HG03196 (cell line): Measurements from ENCODE around the gene FOXK1.
A peak's percentile ranks its signal among the peaks of the same experiment; 100 is the strongest.

Source experiments
- ATAC-seq: cut with Tn5 transposase; IDR thresholded peaks from one replicate; pipeline ENCODE4 v1.9.1; 2021; ENCODE audit not compliant: unreplicated experiment

FOXK1 gene

DNA sequence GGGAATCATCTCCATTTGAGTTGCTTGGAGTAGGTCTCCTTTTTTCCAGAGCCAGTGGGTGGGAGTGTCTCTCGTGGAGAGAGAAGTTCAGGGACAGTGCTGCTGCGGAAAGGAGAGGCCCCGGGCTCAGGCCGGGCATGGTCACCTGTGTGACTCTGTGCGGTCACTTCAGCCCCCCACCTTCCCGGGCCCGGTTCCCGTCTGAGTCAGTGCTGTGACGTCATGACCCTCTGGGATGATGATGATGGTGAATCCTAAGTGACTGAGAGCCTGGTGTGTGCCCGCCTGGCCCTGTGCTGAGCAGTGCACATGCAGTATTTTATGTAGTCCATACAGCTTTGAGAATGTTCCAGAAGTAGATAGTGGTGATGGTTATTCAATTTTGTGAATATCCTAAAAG, 60.8 kb downstream of the FOXK1 start:
- no peak for ATAC-seq

DNA sequence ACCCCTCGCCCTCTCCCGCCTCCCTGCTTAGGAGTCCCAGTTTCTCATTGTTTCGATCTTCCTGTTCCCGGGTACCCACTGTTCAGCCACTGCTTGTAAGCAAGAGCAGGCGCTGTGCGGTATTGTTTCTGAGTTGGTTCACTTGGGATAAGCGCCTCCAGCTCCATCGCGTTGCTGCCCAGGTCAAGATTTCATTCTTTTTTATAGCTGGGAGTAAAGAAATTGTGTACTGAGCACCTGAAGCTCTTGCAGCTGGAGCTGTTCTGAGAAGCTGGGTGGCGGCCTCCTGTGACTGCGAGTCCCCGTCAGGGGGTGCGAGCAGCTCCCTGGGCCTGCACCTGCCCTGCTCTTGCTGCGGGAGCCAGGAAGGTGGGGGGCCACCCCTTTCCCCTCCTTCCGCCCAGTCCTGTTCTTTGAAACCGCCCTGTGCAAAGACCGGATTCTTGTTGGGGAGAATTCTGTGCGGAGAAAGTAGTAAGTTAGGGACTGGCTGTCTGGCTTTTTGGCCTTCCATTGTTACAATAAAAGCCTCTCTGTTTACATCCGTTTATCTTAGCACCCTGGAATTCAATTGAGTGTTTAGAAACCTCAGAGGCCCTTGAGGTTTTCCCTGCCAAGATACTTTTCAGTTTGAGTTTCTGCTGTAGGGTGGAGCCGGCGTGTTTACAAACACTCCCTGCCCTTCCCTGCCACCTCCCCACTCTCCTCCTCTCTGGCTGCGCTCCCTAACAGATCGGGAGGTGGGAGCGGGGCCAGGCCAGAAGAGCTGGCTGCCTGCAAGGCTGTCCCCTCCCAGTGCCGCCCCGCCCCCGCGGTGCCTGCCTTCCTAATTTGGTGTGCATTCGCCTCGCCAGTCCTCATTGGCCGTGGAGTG, 62.5 kb downstream of the FOXK1 start:
- peak; percentile 73 for ATAC-seq

DNA sequence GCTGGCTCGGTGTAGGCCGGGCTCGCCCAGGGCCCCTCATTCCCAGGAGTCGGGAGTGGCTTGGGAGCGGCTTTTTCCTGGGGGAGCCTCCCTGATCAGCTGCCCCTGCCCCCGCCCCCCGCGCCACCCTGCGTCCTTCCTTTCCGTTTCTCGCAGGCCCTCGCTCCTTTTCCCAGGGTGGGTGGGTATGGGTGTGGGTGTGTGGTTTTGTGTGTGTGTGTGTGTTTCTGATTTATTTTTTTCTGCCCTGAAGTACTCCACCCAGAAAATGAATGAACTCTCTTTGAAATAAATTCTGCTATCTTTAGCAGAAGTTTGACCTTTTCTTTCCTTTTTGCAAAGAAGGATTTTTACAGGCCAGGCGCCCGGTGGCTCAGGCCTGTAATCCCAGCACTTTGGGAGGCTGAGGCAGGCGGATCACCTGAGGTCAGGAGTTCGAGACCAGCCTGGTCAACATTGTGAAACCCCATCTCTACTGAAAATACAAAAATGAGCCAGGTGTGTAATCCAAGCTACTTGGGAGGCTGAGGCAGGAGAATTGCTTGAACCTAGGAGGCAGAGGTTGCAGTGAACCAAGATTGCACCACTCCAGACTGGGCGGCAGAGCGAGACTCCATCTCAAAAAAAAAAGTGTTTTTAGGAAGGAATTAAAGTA, 63.3 kb downstream of the FOXK1 start:
- ATAC-seq, result no peak

DNA sequence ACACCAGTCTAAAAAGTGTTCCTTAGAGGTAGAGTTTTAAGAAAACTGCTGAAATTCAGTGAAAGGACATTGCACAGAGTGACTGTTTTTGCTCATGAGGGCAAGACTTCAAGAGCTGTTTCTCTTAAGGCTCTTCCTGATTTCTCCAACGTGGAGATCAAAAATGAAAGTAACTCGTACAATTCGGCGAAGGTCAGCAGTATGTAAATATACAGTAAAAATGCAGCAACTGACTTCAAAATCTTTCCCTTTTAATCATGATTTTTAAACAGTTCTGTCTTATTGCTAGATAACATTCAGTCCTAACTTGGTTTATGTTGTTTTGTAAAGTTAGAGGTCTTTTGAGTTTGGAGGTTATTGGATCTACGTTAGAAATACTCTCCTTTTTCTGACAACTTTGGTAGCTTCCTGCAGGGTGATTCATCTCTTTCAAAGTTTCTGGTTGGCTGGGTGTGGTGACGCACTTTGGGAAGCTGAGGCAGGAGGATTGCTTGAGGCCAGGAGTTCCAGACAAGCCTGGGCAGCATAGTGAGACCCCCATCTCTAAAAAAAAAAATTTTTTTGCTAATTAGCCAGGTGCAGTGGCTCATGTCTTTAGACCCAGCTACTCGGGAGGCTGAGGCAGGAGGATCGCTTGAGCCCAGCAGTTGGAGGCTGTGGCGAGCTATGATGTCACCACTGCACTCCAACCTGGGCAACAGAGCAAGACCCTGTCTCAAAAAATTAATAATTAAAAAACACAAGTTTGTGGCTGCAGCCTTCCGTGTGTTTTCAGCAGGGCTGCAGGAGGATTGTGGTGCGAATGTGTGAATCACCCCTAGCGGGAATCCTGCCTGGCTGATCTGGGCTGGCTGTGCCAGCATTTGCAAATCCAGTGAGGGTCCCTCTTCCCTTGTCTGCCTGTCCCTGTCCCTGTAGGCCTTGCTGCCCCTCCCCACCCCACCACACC, 64.2 kb downstream of the FOXK1 start:
- ATAC-seq, result peak; percentile 36

DNA sequence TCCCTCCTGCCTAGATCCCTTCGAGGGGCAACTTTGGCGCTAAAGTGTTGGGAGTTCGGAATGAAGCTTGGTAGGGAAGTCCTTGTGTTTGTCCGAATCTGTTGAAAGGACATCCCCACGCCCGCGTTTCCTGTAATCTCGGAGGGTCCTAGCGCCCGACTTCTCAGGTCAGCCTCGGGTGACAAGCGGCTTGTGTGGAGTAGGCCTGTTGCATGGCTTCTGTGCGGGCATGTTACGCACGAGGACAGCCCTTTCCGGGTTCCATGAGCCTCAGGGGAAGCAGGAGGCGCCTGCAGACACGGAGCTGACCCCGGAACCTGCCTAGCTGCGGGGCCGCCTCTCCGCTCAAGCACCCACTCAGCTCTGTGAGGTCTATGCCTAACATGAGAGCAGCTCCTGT, 64.9 kb downstream of the FOXK1 start:
- ATAC-seq, result no peak

DNA sequence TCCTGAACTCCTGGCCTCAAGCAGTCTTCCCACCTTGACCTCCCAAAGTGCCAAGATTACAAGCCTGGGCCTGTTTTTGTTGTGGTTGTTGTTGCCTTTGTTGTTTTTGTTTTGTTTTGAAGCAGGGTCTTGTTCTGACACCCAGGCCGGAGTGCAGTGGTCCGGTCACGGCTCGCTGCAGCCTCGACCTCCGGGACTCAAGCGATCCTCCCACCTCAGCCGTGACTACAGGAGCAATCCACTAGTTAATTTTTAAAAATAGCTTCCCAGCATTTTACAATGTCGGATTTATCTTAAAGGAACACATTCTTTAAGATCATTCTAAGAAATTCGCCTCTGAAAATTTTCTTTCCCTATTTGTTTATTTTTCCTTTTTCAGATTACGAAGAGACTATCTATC, 65.7 kb downstream of the FOXK1 start:
- no peak for ATAC-seq

DNA sequence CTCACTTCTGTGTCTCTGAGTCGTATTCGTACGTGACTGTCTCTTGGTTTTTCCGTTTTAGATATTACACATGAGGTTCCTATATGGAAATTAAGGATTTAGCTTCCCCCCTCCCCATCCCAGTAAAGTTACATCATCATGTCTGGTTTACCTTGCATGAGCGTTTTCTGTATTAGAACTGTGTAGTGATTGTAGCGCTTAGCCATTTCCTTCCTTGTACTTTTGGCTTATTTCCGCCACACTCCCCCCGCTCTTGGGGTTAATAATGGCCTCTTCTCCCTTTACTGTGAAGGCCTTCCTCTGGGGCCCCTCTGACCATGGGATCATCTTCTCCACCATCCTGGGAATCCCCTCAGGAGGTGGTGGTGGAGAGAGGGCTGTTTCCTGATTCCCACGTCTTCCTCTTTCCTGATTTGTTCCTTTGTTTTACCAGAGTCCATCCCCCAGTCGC, 66.2 kb downstream of the FOXK1 start:
- no peak for ATAC-seq

DNA sequence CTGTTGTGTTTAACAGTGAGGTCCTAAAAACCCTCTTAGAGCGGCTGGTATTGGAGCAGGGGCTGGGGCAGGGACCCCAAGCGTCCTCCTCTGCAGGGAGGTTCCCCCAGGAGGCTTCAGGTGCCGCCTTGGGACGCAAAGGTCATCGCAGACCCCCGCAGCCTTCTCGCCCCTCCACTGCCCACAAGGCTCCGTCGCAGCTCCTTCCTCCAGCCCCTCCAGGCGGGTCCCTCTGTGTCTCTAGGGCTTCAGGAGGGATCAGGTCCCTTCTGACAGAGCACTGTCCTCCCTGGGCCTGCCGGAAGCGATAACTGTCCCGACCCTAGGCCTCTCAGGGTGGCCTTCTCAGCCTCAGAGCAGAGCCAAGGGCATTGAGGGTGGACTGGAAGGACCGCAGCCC, 67.3 kb downstream of the FOXK1 start:
- no peak for ATAC-seq

DNA sequence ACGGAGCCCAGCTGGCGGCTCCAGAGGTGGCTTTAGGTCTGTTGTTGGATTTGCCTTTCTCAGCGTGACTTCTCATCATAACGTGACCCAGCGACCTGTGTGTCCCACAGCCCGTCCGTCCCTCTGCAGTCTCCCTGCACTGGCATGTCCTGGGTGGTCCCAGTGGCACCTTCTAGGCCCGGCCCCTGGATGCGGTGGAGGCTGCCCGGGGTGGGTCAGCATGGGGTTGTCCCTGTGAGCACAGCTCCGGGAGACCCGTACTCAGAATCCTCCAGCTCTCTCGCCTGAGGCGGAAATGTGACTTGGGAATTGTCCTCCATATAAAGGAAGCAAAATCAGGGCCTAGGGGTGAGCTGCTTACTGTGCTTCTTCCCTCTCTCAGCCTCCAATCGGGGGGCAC, 67.7 kb downstream of the FOXK1 start:
- no peak for ATAC-seq

DNA sequence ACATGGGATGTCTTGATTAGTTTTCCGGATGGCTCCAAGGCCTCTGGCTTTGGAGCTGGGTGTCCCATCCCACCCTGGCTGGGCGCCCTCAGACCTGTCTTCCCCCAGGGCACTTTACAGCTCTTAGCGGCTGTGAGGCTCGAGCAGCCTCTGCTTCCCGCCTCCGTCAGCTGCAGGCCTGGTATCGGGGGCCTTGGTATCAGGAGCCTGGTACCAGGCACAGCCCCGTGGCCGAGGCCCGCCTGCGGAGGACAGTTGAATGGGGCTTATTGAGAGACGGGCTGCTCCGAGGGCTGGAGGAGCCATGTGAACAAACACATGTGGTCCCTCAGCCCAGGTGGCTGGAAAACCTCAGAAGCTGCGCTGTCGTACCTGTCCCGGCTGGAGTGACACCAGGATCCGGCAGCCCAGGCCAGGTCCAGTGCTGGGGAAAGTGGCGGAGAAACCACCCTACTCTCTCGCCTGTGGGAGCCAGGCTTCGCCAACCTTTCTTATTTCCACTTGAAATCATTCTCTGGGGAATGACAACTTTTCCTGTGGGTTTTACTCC, 69.4 kb downstream of the FOXK1 start:
- ATAC-seq, result no peak

DNA sequence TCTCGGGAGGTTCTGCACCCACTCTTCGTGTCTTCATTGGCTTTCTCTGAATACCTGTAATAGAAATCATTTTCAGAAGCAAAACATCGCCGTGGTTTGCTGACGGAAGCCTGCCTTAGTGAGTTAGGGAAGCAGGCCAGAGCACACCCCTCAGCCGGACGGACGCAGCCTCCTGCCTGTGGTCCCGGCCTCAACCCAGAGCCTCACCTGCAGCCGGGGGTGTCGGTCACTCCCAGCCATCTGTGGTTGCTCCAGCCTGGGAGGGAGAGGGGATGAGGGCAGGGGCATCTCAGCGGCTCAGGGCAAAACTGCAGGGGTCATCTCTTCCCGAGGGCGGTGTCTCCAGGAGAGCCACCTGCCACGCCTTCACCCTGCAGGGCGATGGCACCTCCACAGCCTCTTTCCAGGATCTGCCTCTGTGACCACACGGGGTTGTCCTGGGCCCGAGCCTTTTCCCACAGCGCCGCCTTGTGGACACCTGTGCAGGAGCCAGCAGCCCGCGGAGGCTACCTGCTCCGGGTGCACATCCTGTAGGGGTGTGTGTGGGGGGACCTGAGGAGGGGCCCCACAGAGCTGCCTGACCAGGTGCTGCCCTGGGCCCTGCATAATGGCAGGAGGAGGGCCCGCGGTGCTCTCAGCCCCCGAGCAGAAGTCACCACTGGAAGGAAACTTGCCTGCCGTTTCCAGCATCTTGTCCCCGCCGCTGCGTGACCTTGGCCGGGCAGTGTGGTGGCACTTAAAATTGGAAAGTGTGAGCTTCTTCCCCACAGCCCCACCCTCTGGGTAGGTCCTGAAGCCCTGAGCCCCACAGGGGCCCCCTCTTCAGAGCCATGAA, 71.7 kb downstream of the FOXK1 start:
- ATAC-seq, result peak; percentile 55

DNA sequence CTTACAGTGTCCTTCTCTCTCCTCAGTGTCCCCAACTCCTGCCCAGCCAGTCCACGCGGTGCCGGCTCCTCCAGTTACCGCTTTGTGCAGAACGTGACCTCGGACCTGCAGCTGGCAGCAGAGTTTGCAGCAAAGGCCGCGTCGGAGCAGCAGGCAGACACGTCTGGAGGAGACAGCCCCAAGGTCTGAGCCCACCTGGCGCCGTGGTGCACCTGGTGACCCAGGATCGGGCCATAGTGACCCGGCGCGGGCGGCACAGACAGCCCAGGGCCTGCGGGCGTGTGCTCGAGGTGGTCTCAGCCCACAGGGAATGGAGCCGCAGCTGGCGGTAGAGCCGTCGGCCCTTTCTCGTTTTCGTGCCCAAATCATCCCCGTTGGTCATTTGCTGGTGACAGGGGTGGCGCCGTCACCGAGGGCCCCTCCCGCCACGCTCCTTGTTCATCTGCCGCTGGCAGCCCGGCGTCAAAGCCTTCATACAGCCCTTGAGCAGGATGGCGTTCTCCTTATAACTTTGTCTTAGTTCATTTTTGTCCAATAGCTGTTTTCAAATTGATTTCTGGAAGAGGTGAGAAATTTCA, 72.4 kb downstream of the FOXK1 start:
- ATAC-seq, result no peak

DNA sequence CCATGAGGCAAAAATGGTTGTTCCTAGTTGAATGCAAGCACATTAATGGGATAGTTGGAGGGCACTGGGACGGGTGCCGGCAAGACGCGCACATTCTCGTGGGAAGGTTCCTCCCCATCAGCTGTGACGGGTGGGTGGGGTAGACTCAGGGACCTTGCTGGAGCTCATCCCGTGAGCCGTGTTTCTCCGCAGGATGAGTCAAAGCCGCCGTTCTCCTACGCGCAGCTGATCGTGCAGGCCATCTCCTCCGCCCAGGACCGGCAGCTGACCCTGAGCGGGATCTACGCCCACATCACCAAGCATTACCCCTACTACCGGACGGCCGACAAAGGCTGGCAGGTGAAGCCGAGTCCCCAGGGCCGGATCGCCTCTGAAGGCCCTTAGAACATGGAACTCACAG, 73.0 kb downstream of the FOXK1 start:
- ATAC-seq, result no peak

DNA sequence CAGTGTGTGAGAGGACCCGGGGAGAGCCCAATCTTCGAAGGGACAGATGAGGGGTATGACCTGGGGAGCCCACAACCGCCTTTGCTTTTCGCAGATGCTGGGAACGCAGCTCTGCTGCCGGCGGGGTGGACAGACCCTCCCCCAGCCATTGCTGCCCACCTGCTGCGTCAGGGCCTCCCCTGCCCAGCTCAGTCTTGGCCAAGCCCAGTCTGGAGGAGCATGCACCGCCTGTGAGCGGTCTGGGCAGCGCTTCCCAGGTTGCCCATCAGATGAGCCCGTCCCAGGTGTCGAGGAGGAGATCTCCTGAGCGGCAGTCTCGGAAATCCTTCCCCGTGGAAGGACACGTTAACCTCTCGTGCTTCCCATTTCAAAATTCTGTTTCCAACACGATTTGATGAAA, 76.0 kb downstream of the FOXK1 start:
- no peak for ATAC-seq

DNA sequence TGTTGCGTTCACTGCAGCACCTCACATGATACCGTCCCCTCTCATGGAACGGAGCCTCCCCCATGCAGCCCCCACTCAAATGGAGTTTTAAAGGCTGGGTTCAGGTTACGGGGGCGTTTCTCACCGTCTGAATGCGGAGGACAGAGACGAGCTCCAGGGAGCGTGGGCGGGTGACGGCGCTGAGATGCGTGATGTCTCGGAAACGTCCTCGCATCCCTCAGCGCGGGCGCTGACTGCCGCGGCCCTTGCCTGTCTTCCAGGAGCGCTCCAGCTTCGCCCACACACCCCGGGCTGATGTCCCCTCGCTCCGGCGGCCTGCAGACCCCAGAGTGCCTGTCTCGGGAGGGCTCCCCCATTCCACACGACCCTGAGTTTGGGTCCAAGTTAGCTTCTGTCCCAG, 76.7 kb downstream of the FOXK1 start:
- no peak for ATAC-seq

DNA sequence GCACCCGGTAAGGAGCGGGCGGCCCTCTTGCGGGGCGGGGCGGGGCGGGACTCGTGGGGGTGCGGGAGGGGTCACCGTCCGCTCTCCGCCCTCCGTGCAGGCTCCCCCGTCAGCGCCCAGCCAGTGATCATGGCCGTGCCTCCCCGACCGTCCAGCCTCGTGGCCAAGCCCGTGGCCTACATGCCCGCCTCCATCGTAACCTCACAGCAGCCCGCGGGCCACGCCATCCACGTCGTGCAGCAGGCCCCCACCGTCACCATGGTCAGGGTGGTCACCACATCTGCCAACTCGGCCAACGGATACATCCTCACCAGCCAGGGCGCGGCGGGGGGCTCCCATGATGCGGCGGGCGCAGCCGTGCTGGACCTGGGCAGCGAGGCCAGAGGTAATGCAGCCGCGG, 77.1 kb downstream of the FOXK1 start:
- ATAC-seq, result no peak

DNA sequence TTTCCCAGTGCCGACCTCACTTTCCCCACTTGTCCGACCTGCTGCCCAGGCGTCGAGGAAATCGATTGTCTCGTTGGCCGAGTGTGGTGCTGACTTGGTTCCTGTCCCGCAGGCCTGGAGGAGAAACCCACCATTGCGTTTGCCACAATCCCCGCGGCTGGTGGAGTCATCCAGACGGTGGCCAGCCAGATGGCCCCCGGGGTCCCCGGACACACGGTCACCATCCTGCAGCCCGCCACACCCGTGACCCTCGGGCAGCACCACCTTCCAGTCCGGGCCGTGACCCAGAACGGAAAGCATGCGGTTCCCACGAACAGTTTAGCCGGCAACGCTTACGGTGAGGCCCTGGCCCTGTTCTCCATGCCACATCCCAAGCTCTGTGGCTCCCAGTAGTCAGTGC, 78.9 kb downstream of the FOXK1 start:
- ATAC-seq, result no peak

DNA sequence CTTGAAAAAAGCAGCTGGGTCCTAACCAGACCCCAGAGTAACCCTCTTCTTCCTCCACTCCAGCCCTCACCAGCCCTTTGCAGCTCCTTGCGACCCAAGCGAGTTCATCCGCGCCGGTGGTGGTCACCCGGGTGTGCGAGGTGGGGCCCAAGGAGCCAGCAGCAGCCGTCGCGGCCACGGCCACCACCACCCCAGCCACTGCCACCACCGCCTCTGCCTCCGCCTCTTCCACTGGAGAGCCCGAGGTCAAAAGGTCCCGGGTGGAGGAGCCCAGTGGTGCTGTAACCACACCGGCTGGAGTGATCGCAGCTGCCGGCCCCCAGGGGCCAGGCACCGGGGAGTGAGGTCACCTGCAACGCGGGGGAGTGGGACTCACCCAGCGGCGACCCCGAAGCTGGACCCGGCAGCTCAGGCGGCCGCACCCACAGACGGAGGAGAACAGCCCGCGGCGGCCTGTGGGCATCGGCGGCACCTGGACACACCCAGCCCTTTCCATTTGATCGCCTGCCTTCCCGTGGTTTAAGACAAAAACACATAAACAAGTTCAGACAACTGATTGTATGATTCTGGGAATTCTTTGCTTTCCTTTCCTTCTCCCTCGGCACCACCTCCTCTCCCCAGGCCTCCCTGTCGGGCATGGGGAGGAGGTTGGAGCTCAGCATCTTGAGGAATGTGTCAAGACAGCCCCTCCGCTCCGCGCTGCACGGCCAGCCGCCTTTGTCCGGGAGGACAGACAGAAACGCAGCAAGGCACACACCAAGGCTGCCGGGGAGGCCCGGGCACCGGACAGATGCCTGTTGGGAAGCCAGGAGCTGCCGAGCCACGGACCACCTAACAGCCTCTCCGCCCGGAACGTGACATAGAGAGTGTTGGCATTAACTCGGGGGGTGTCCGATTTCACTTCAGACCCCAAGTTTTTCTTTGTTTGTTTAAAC, 80.3 kb downstream of the FOXK1 start:
- no peak for ATAC-seq
